ENCODE measurements around the gene C19orf38. TPM values are rescaled to one million over a fixed set of nuclear protein-coding genes. Genes with fewer than 3 reads are reported as not detected.

The C19orf38 gene
- total and polyA plus RNA-seq, 2 donors (not counting 1 experiment from before 2014, with no cell fraction given): 1.7 to 2.4 TPM

GRCh38 chr19:10915130-10916091 is 67.2 kb downstream of the C19orf38 start:
- POLR2A ChIA-PET: no interaction called here
- no peak overlapping the region for H3K9ac ChIP-seq (ENCODE audit: low read length)
- 97% methylated on average over 19 of the region's 19 CpGs for WGBS (ENCODE audit: insufficient coverage)

More at GRCh38 chr19:10915130-10916091, 67.2 kb downstream of the C19orf38 start:
- H3K4me3 ChIP-seq (ENCODE audit: control extremely low read depth in 1 of 5, extremely low read depth in 1 of 5, insufficient read depth in 1 of 5, low read depth in 2 of 5, low read length in 4 of 5): no peak overlapping the region
- CTCF ChIA-PET: no interaction called here
- no peak overlapping the region for H3K27ac Mint-ChIP-seq
- no peak overlapping the region for H3K4me3 Mint-ChIP-seq
- H3K9me3 Mint-ChIP-seq (ENCODE audit: insufficient read depth): no peaks in the 10 kb centered on the region
- peaks cover 4% of the 10 kb centered on the region for H3K4me1 Mint-ChIP-seq
- H3K4me1 ChIP-seq (ENCODE audit: control insufficient read depth in 2 of 2, insufficient read depth in 2 of 2, low read length in 2 of 2): no peaks in the 10 kb centered on the region
- no peaks in the 10 kb centered on the region for H3K27me3 Mint-ChIP-seq
- no peak overlapping the region for H3K27ac ChIP-seq (ENCODE audit: low read length in 2 of 2)
- H3K27me3 ChIP-seq (replicated peaks in 1 of 4; ENCODE audit: control extremely low read depth in 1 of 4, control insufficient read depth in 3 of 4, insufficient read depth in 4 of 4, low read length in 3 of 4): no peaks in the 10 kb centered on the region
- no peaks in the 10 kb centered on the region for H4K20me1 ChIP-seq (ENCODE audit: control insufficient read depth, insufficient read depth, low read length, poor library complexity, severe bottlenecking)
- DNase-seq (no peak), ATAC-seq (ENCODE audit: low read depth) (no peak)
- TF ChIP-seq EZH2 (IDR thresholded peaks at IDR 0.05; ENCODE audit: borderline replicate concordance, insufficient read depth, low read depth, low read length, poor library complexity, severe bottlenecking): no peak
- TF ChIP-seq CTCF (IDR thresholded peaks at IDR 0.05): no peak
- H3K4me2 ChIP-seq (replicated peaks; ENCODE audit: low read depth, low read length, poor library complexity, severe bottlenecking): no peak overlapping the region
- H2AFZ ChIP-seq (ENCODE audit: insufficient read depth, low read depth, low read length, poor library complexity, severe bottlenecking): no peak overlapping the region
- no peaks in the 10 kb centered on the region for H3K9me3 ChIP-seq (ENCODE audit: control extremely low read depth in 1 of 3, control insufficient read depth in 2 of 3, insufficient read depth in 1 of 3, low read length in 2 of 3)
- intact Hi-C loops (cut with micrococcal nuclease): no loop called here
- no peaks in the 10 kb centered on the region for H3K79me2 ChIP-seq (ENCODE audit: control insufficient read depth, insufficient read depth, low read length)
- peaks cover 0 to 38% of the 10 kb centered on the region in 2 experiments for H3K36me3 ChIP-seq (replicated peaks in 1 of 2; ENCODE audit: control extremely low read depth in 1 of 2, control insufficient read depth in 1 of 2, extremely low read depth in 1 of 2, insufficient read depth in 2 of 2, low read length in 1 of 2)
